Endodermal cell (in vitro differentiated cells): ENCODE results near the gene CENPW. TPM values are rescaled to one million over a fixed set of nuclear protein-coding genes. Genes with fewer than 3 reads are reported as not detected.

Source experiments
- DNase-seq: peaks from one replicate; pipeline ENCODE4 v3.0.0-alpha.2; 2017
- H3K27ac ChIP-seq: 2 replicates; pipeline ENCODE4 v1.5.1; 2013; ENCODE audit warnings: mild to moderate bottlenecking, low read depth, low read length, moderate library complexity
- H3K27me3 ChIP-seq: 2 replicates; pipeline ENCODE4 v1.6.1; 2013; ENCODE audit warnings: mild to moderate bottlenecking, low read length, moderate library complexity; ENCODE audit not compliant: insufficient read depth, control insufficient read depth, poor library complexity, severe bottlenecking
- H3K36me3 ChIP-seq: 2 replicates; pipeline ENCODE4 v1.7.0; 2013; ENCODE audit warnings: mild to moderate bottlenecking, low read length, moderate library complexity; ENCODE audit not compliant: control insufficient read depth, insufficient read depth
- H3K4me1 ChIP-seq: one replicate; pipeline ENCODE4 v1.7.0; 2013; ENCODE audit warnings: low read length; ENCODE audit not compliant: control insufficient read depth, insufficient read depth
- H3K4me3 ChIP-seq: 2 replicates; pipeline ENCODE4 v1.5.1; 2013; ENCODE audit warnings: mild to moderate bottlenecking, low read length, moderate library complexity
- H3K9ac ChIP-seq: 2 replicates; pipeline ENCODE4 v1.6.1; 2013; ENCODE audit warnings: mild to moderate bottlenecking, low read length, moderate library complexity; ENCODE audit not compliant: poor library complexity, severe bottlenecking; ENCODE audit errors: extremely low read depth
- H3K9me3 ChIP-seq: 2 replicates; pipeline ENCODE4 v1.6.1; 2013; ENCODE audit warnings: mild to moderate bottlenecking, low read length, moderate library complexity; ENCODE audit not compliant: control insufficient read depth
- H3K27ac Mint-ChIP-seq: 2 replicates; pipeline ENCODE4 v1.8.0; 2020; ENCODE audit warnings: mixed read lengths
- H3K27me3 Mint-ChIP-seq: 2 replicates; pipeline ENCODE4 v1.8.0; 2021; ENCODE audit warnings: mild to moderate bottlenecking, mixed read lengths; ENCODE audit not compliant: insufficient read depth
- H3K36me3 Mint-ChIP-seq: 2 replicates; pipeline ENCODE4 v1.8.0; 2020; ENCODE audit warnings: low read depth, mixed read lengths
- H3K4me1 Mint-ChIP-seq: 2 replicates; pipeline ENCODE4 v1.8.0; 2020; ENCODE audit warnings: mixed read lengths
- H3K4me3 Mint-ChIP-seq: 2 replicates; pipeline ENCODE4 v1.8.0; 2020; ENCODE audit warnings: mild to moderate bottlenecking, moderate library complexity, mixed read lengths
- H3K9me3 Mint-ChIP-seq: 2 replicates; pipeline ENCODE4 v1.8.0; 2020; ENCODE audit warnings: mild to moderate bottlenecking, mixed read lengths
- WGBS, 2 experiments: methylation state at CpG; one replicate each; pipeline versions ENCODE4 v1.1.5 to v1.1.7; 2013; ENCODE audit warnings: missing lambda C conversion rate in 2 of 2, mixed read lengths in 1 of 2; ENCODE audit not compliant: insufficient coverage in 1 of 2, insufficient read length in 1 of 2; 5-methylcytosine and 5-hydroxymethylcytosine counted together
- total RNA-seq, 2 donors: library from RNA; stranded (reverse); fragmentation: NEBNext Ultra II Directional in 1 of 2; extraction: Animal tissue kit (Norgen Biotek cat#: 25700) in 1 of 2; gene quantifications; 2 replicates in 1 of 2; 3 replicates in 1 of 2; pipeline ENCODE4 v1.2.1, GENCODE V29; 2021
- TF ChIP-seq, protein P1 (sequence below): fragments of 200-600 bp; sonication (generic); conservative IDR thresholded peaks from 2 replicates; pipeline ENCODE4 v1.5.0; 2021; ENCODE audit warnings: antibody characterized with exemption, mild to moderate bottlenecking

The CENPW gene
- total RNA-seq, 2 donors from 2014 or later = 42.2 to 57.4 TPM

DNA sequence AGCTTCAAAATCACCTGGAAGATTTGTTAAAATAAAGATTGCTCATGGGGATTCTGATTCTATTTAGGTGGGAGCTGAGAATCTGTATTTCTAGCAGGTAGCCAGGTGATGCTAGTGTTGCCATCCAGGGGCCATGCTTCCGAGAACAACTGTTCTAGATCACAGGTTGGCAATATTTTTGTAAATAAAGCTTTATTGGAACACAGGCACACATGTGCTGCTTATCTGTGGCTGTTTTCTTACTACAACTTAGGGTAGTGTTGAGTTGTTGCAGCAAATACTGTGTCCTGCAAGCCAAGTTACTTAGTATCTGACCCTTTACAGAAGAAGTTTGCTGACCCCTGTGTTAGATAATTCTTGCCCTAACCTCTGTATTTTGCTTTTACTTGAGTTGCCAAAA lies 12.0 kb downstream of the CENPW start:
- H3K9me3 ChIP-seq = peaks cover 4% of the 10 kb centered on the region
- no peaks in the 10 kb centered on the region for H3K27me3 ChIP-seq
- peaks cover 4% of the 10 kb centered on the region for H3K36me3 Mint-ChIP-seq
- 91% methylated on average over 1 of the region's 1 CpG; no CpG with 5 or more reads in 1 of the 2 experiments for WGBS, 2 experiments
- DNase-seq = no peak
- H3K4me3 ChIP-seq = no peak overlapping the region
- no peak overlapping the region for H3K4me3 Mint-ChIP-seq
- no peaks in the 10 kb centered on the region for H3K4me1 ChIP-seq
- H3K36me3 ChIP-seq = peaks cover 7% of the 10 kb centered on the region
- no peak overlapping the region for H3K9ac ChIP-seq
- TF ChIP-seq, protein P1, sequence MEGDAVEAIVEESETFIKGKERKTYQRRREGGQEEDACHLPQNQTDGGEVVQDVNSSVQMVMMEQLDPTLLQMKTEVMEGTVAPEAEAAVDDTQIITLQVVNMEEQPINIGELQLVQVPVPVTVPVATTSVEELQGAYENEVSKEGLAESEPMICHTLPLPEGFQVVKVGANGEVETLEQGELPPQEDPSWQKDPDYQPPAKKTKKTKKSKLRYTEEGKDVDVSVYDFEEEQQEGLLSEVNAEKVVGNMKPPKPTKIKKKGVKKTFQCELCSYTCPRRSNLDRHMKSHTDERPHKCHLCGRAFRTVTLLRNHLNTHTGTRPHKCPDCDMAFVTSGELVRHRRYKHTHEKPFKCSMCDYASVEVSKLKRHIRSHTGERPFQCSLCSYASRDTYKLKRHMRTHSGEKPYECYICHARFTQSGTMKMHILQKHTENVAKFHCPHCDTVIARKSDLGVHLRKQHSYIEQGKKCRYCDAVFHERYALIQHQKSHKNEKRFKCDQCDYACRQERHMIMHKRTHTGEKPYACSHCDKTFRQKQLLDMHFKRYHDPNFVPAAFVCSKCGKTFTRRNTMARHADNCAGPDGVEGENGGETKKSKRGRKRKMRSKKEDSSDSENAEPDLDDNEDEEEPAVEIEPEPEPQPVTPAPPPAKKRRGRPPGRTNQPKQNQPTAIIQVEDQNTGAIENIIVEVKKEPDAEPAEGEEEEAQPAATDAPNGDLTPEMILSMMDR = no peak
- H3K9me3 Mint-ChIP-seq = no peaks in the 10 kb centered on the region
- H3K4me1 Mint-ChIP-seq = no peaks in the 10 kb centered on the region
- no peak overlapping the region for H3K27ac Mint-ChIP-seq
- H3K27ac ChIP-seq = no peak overlapping the region
- no peaks in the 10 kb centered on the region for H3K27me3 Mint-ChIP-seq

DNA sequence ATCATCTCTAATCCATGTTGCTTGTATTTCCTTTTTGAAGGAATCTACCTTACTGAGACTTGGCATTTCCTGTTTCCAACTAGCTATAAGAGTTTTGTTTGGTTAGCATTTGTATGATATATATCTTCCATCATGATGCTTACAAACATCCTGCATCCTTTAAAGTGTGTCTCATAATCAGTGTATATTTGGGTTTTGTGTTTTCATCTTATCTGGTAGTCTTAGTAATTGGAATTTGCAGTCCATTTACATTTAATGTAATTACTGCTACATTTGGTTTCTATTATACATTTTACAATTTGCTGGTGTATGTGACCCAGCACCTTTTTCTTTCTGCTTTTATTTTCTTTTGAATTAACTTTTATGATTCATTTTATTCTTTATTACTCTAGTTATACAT lies 12.6 kb downstream of the CENPW start:
- peaks cover 9% of the 10 kb centered on the region for H3K36me3 Mint-ChIP-seq
- peaks cover 4% of the 10 kb centered on the region for H3K9me3 Mint-ChIP-seq
- H3K4me1 Mint-ChIP-seq = no peaks in the 10 kb centered on the region
- peaks cover 7% of the 10 kb centered on the region for H3K36me3 ChIP-seq
- no peak overlapping the region for H3K9ac ChIP-seq
- no peak overlapping the region for H3K27ac Mint-ChIP-seq
- no peaks in the 10 kb centered on the region for H3K27me3 ChIP-seq
- no peak overlapping the region for H3K4me3 Mint-ChIP-seq
- H3K9me3 ChIP-seq = peaks cover 6% of the 10 kb centered on the region
- H3K27me3 Mint-ChIP-seq = no peaks in the 10 kb centered on the region
- H3K4me1 ChIP-seq = no peaks in the 10 kb centered on the region
- DNase-seq = no peak
- TF ChIP-seq, protein P1 = no peak
- no peak overlapping the region for H3K27ac ChIP-seq
- H3K4me3 ChIP-seq = no peak overlapping the region

DNA sequence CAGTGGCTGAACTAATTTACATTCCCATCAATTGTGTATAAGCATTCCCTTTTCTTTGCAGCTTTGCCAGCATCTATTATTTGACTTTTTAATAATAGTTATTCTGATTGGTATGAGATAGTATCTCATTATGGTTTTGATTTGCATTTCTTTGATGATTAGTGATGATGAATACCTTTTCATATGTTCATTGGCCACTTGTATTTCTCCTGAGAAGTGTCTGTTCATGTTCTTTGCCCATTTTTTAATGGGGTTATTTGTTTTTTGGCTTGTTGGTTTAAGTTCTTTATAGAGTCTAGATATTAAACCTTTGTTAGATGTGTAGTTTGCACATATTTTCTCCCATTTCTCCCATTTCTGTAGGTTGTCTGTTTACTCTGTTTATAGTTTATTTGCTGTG lies 16.6 kb downstream of the CENPW start:
- H3K27me3 ChIP-seq = no peaks in the 10 kb centered on the region
- peaks cover 5% of the 10 kb centered on the region for H3K9me3 Mint-ChIP-seq
- no peak overlapping the region for H3K27ac ChIP-seq
- no peak overlapping the region for H3K27ac Mint-ChIP-seq
- no peaks in the 10 kb centered on the region for H3K36me3 ChIP-seq
- H3K4me1 ChIP-seq = no peaks in the 10 kb centered on the region
- no peak for DNase-seq
- no peak overlapping the region for H3K4me3 ChIP-seq
- H3K9me3 ChIP-seq = peaks cover 26% of the 10 kb centered on the region
- H3K27me3 Mint-ChIP-seq = no peaks in the 10 kb centered on the region
- no peak overlapping the region for H3K9ac ChIP-seq
- TF ChIP-seq, protein P1 = no peak
- H3K4me3 Mint-ChIP-seq = no peak overlapping the region
- H3K4me1 Mint-ChIP-seq = no peaks in the 10 kb centered on the region
- H3K36me3 Mint-ChIP-seq = peaks cover 17% of the 10 kb centered on the region
